Testis (tissue), 3 donors: ENCODE results near the gene KLC1. TPM values are rescaled to one million over a fixed set of nuclear protein-coding genes. Genes with fewer than 3 reads are reported as not detected.

ENCODE experiments used
- DNase-seq: peaks from one replicate; pipeline ENCODE4 v3.0.0-alpha.2; 2019
- H3K27ac ChIP-seq, 2 donors: fragments of 200-600 bp; sonication (generic); one replicate each; pipeline ENCODE4 v1.5.1; 2019
- H3K27me3 ChIP-seq: fragments of 200-600 bp; sonication (generic); one replicate; pipeline ENCODE4 v1.5.1; 2019
- H3K36me3 ChIP-seq: fragments of 200-600 bp; sonication (generic); one replicate; pipeline ENCODE4 v1.5.1; 2017; ENCODE audit warnings: low read depth; ENCODE audit errors: missing control alignments
- H3K4me1 ChIP-seq: fragments of 200-600 bp; sonication (generic); one replicate; pipeline ENCODE4 v1.5.1; 2019
- H3K4me3 ChIP-seq, 2 donors: fragments of 200-600 bp; sonication (generic); one replicate each; pipeline ENCODE4 v1.5.1; 2017 to 2019
- H3K9me3 ChIP-seq: fragments of 200-600 bp; sonication (generic); one replicate; pipeline ENCODE4 v1.5.1; 2017
- CTCF ChIP-seq, 3 experiments: fragments of 450-650 bp in 2 of 3; fragments of 200-600 bp in 1 of 3; sonication (generic) in 1 of 3; IDR thresholded peaks; one replicate each; pipeline ENCODE4 v1.5.1; 2016 to 2019; ENCODE audit warnings: antibody characterized with exemption in 3 of 3, mild to moderate bottlenecking in 2 of 3, moderate library complexity in 1 of 3
- POLR2A ChIP-seq: fragments of 450-650 bp; IDR thresholded peaks from one replicate; pipeline ENCODE4 v1.6.1; 2017; ENCODE audit warnings: antibody characterized with exemption, mild to moderate bottlenecking, moderate library complexity
- WGBS, 2 donors: methylation state at CpG; one replicate each; pipeline ENCODE4 v1.1.5; 2018; 5-methylcytosine and 5-hydroxymethylcytosine counted together
- intact Hi-C: fragments of 100-400 bp; cut with DNase I; formaldehyde crosslinking; loops from one replicate; pipeline ENCODE4 v1.15.1; 2023; ENCODE audit warnings: low total_unique reads
- polyA plus RNA-seq: library from polyadenylated mRNA; stranded (reverse); fragments of 350-450 nt; fragmentation: Illumina TruSeq; extraction: RNeasy Lipid Tissue Mini Kit (QIAGEN cat#74804); gene quantifications from one replicate; pipeline ENCODE4 v1.2.3, GENCODE V29; 2014; ENCODE audit warnings: low read depth, low replicate concordance; ENCODE audit not compliant: insufficient read depth
- total RNA-seq, 2 donors: library from RNA; depleted of rRNA; stranded (reverse); fragments of >200 nt; gene quantifications; one replicate each; pipeline ENCODE4 v1.2.3, GENCODE V29; 2016

The KLC1 gene
- total and polyA plus RNA-seq, 3 donors from 2014 or later: 92.9 to 473 (median 379) TPM

- no peak for DNase-seq
- WGBS, 2 donors: 80 to 92% methylated on average over 3 of the region's 3 CpGs
- H3K27ac ChIP-seq: no peak overlapping the region
- no peaks in the 10 kb centered on the region for H3K4me1 ChIP-seq
- H3K4me3 ChIP-seq: no peak overlapping the region
- TF ChIP-seq POLR2A (no peak), CTCF (IDR thresholded peaks at IDR 0.05) (no peak)
- H3K27me3 ChIP-seq: no peaks in the 10 kb centered on the region
- intact Hi-C loops: no loop called here
- no peaks in the 10 kb centered on the region for H3K9me3 ChIP-seq
- no peaks in the 10 kb centered on the region for H3K36me3 ChIP-seq
Measured at GRCh38 chr14:103638594-103638993, 9.6 kb downstream of the KLC1 start.

- Histone ChIP-seq H3K27me3 (no peaks in the 10 kb centered on the region), H3K4me1 (no peaks in the 10 kb centered on the region), H3K27ac (no peak overlapping the region), H3K4me3 (no peak overlapping the region), H3K9me3 (no peaks in the 10 kb centered on the region), H3K36me3 (no peaks in the 10 kb centered on the region)
- no peak for TF ChIP-seq CTCF (IDR thresholded peaks at IDR 0.05)
- TF ChIP-seq POLR2A: no peak
- DNase-seq: no peak
- WGBS, 2 donors: 84 to 85% methylated on average over 4 of the region's 4 CpGs
- intact Hi-C loops: no loop called here
Measured at GRCh38 chr14:103641161-103641560, 12.2 kb downstream of the KLC1 start.

GRCh38 chr14:103646189-103646588 lies 17.2 kb downstream of the KLC1 start:
- Histone ChIP-seq H3K27ac (no peak overlapping the region), H3K27me3 (no peaks in the 10 kb centered on the region), H3K4me1 (no peaks in the 10 kb centered on the region), H3K4me3 (no peak overlapping the region), H3K36me3 (no peaks in the 10 kb centered on the region), H3K9me3 (no peaks in the 10 kb centered on the region)
- DNase-seq: no peak
- TF ChIP-seq CTCF (IDR thresholded peaks at IDR 0.05) (no peak), POLR2A (no peak)
- intact Hi-C loops: no loop called here
- WGBS, 2 donors: 48 to 51% methylated on average over 3 of the region's 3 CpGs

GRCh38 chr14:103649001-103649400 lies 20.0 kb downstream of the KLC1 start:
- H3K36me3 ChIP-seq: no peaks in the 10 kb centered on the region
- H3K27me3 ChIP-seq: no peaks in the 10 kb centered on the region
- no peak for DNase-seq
- no peaks in the 10 kb centered on the region for H3K9me3 ChIP-seq
- no peak overlapping the region for H3K4me3 ChIP-seq
- intact Hi-C loops: no loop called here
- no peak overlapping the region for H3K27ac ChIP-seq
- TF ChIP-seq CTCF (IDR thresholded peaks at IDR 0.05) (no peak), POLR2A (no peak)
- peaks cover 21% of the 10 kb centered on the region for H3K4me1 ChIP-seq
- 93 to 94% methylated on average over 3 of the region's 3 CpGs for WGBS, 2 donors

- intact Hi-C loops: no loop called here
- H3K9me3 ChIP-seq: no peaks in the 10 kb centered on the region
- H3K4me1 ChIP-seq: peaks cover 23% of the 10 kb centered on the region
- no peak overlapping the region for H3K4me3 ChIP-seq
- H3K36me3 ChIP-seq: no peaks in the 10 kb centered on the region
- DNase-seq: no peak
- TF ChIP-seq CTCF (IDR thresholded peaks at IDR 0.05) (no peak), POLR2A (no peak)
- 80 to 82% methylated on average over 4 of the region's 4 CpGs for WGBS, 2 donors
- H3K27me3 ChIP-seq: no peaks in the 10 kb centered on the region
- no peak overlapping the region for H3K27ac ChIP-seq
Measured at GRCh38 chr14:103650213-103650612, 21.2 kb downstream of the KLC1 start.
